A673 (cell line): ENCODE results near the gene SLC14A1.

Source experiments
- EZH2 ChIP-seq: fragments of 200-600 bp; sonication (generic); IDR thresholded peaks from 2 replicates; pipeline ENCODE4 v1.6.1; 2017; ENCODE audit warnings: borderline replicate concordance, low read depth, mild to moderate bottlenecking, mixed read lengths, antibody characterized with exemption, low read length; ENCODE audit not compliant: poor library complexity, severe bottlenecking
- TF ChIP-seq, protein P1 (sequence below): fragments of 300-800, 200-600 bp; sonication (generic); conservative IDR thresholded peaks from 2 replicates; pipeline ENCODE4 v1.5.1; 2017; ENCODE audit warnings: low read depth, mild to moderate bottlenecking, antibody characterized with exemption, low read length, moderate library complexity, mixed read lengths

DNA sequence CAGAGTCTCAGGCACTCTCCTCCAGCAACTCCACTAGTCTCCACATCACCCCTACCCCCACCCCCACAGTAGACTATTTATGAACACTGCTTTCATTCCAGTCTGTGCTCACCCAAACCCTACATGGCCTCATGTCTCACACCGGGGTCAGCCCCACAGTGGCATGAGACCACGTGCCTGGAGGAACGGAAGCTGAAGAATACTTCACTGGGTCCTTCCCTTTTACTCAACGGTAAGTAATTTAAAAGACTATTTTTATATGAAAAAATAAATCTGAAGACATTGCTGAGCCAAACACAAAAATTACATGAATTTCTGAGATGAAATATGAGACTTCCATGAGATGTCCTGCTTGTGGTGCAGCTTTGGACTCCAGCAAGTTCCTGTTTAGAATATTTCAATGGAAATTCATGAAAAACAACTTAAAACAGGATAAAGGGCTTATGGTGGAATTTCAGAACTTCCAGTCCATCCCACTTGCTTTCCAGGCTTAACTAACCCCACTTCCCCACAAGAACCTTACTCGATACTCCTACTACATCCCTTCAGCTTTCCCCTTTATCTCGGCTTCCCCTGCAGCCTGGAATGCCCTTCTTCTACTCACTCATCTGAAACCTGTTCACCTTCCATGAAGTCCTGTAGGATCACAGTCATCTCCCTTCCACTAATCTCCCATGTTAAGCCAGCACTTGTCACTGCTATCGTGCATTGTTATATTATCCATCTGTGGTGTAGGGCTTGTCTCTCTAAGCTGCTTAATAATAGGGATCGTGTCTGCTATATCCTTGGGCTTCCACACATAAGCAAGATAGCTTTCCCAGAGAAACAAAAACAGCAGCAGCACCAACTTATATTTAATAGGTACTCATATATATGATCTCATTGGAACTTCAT is 47.9 kb downstream of the SLC14A1 start:
- TF ChIP-seq, protein P1, sequence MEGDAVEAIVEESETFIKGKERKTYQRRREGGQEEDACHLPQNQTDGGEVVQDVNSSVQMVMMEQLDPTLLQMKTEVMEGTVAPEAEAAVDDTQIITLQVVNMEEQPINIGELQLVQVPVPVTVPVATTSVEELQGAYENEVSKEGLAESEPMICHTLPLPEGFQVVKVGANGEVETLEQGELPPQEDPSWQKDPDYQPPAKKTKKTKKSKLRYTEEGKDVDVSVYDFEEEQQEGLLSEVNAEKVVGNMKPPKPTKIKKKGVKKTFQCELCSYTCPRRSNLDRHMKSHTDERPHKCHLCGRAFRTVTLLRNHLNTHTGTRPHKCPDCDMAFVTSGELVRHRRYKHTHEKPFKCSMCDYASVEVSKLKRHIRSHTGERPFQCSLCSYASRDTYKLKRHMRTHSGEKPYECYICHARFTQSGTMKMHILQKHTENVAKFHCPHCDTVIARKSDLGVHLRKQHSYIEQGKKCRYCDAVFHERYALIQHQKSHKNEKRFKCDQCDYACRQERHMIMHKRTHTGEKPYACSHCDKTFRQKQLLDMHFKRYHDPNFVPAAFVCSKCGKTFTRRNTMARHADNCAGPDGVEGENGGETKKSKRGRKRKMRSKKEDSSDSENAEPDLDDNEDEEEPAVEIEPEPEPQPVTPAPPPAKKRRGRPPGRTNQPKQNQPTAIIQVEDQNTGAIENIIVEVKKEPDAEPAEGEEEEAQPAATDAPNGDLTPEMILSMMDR, result no peak
- TF ChIP-seq EZH2, result no peak
